ENCODE data around the gene NRG2.

Gene NRG2

GRCh38 chr5:139847091-139847490 is 196.0 kb downstream of the NRG2 start:
- DNase-seq (ENCODE audit: insufficient read length), result no peak
- TF ChIP-seq TAF1 (IDR thresholded peaks at IDR 0.05; ENCODE audit: borderline replicate concordance, low read depth, low read length) (no peak), POLR2AphosphoS5 (IDR thresholded peaks at IDR 0.05; ENCODE audit: low read depth, low read length) (no peak), POLR2A (IDR thresholded peaks at IDR 0.05; ENCODE audit: low read depth, low read length) (no peak)
- no peak for FAIRE-seq

GRCh38 chr5:139845846-139846681 is 197.0 kb downstream of the NRG2 start:
- DNase-seq (ENCODE audit: insufficient read length), result no peak
- FAIRE-seq, result no peak

GRCh38 chr5:139844472-139845145 is 198.5 kb downstream of the NRG2 start:
- TF ChIP-seq POLR2AphosphoS5 (IDR thresholded peaks at IDR 0.05; ENCODE audit: low read depth, low read length) (no peak), TAF1 (IDR thresholded peaks at IDR 0.05; ENCODE audit: borderline replicate concordance, low read depth, low read length) (no peak), POLR2A (IDR thresholded peaks at IDR 0.05; ENCODE audit: low read depth, low read length) (no peak)
- FAIRE-seq, result peak; percentile 90
- peak; percentile 61 for DNase-seq (ENCODE audit: insufficient read length)

More at GRCh38 chr5:139845846-139846681, 197.0 kb downstream of the NRG2 start:
- TF ChIP-seq TAF1 (IDR thresholded peaks at IDR 0.05; ENCODE audit: borderline replicate concordance, low read depth, low read length) (no peak), POLR2AphosphoS5 (IDR thresholded peaks at IDR 0.05; ENCODE audit: low read depth, low read length) (no peak), POLR2A (IDR thresholded peaks at IDR 0.05; ENCODE audit: low read depth, low read length) (no peak)

GRCh38 chr5:139843991-139844390 is 199.1 kb downstream of the NRG2 start:
- FAIRE-seq, result peak; percentile 84
- DNase-seq (ENCODE audit: insufficient read length), result no peak
- TF ChIP-seq TAF1 (IDR thresholded peaks at IDR 0.05; ENCODE audit: borderline replicate concordance, low read depth, low read length) (no peak), POLR2AphosphoS5 (IDR thresholded peaks at IDR 0.05; ENCODE audit: low read depth, low read length) (no peak), POLR2A (IDR thresholded peaks at IDR 0.05; ENCODE audit: low read depth, low read length) (no peak)

- no peak for FAIRE-seq
- DNase-seq (ENCODE audit: insufficient read length), result no peak
- TF ChIP-seq POLR2A (IDR thresholded peaks at IDR 0.05; ENCODE audit: low read depth, low read length) (no peak), TAF1 (IDR thresholded peaks at IDR 0.05; ENCODE audit: borderline replicate concordance, low read depth, low read length) (no peak), POLR2AphosphoS5 (IDR thresholded peaks at IDR 0.05; ENCODE audit: low read depth, low read length) (no peak)
These were observed 200.8 kb downstream of the NRG2 start for GRCh38 chr5:139842321-139842720.

- TF ChIP-seq TAF1 (IDR thresholded peaks at IDR 0.05; ENCODE audit: borderline replicate concordance, low read depth, low read length), result no peak
- no peak for TF ChIP-seq POLR2A (IDR thresholded peaks at IDR 0.05; ENCODE audit: low read depth, low read length)
- TF ChIP-seq POLR2AphosphoS5 (IDR thresholded peaks at IDR 0.05; ENCODE audit: low read depth, low read length), result no peak
- DNase-seq (ENCODE audit: insufficient read length) (no peak), FAIRE-seq (no peak)
These were observed 201.6 kb downstream of the NRG2 start for GRCh38 chr5:139841549-139841948.

GRCh38 chr5:139839918-139840317 is 203.2 kb downstream of the NRG2 start:
- no peak for TF ChIP-seq POLR2AphosphoS5 (IDR thresholded peaks at IDR 0.05; ENCODE audit: low read depth, low read length)
- TF ChIP-seq TAF1 (IDR thresholded peaks at IDR 0.05; ENCODE audit: borderline replicate concordance, low read depth, low read length), result no peak
- TF ChIP-seq POLR2A (IDR thresholded peaks at IDR 0.05; ENCODE audit: low read depth, low read length), result no peak
- no peak for FAIRE-seq
- DNase-seq (ENCODE audit: insufficient read length), result no peak

- no peak for TF ChIP-seq POLR2A (IDR thresholded peaks at IDR 0.05; ENCODE audit: low read depth, low read length)
- TF ChIP-seq POLR2AphosphoS5 (IDR thresholded peaks at IDR 0.05; ENCODE audit: low read depth, low read length), result no peak
- TF ChIP-seq TAF1 (IDR thresholded peaks at IDR 0.05; ENCODE audit: borderline replicate concordance, low read depth, low read length), result no peak
- DNase-seq (ENCODE audit: insufficient read length) (no peak), FAIRE-seq (no peak)
These were observed 203.8 kb downstream of the NRG2 start for GRCh38 chr5:139839232-139839815.

GRCh38 chr5:139838381-139839197 is 204.5 kb downstream of the NRG2 start:
- FAIRE-seq, result no peak
- DNase-seq (ENCODE audit: insufficient read length), result no peak
- TF ChIP-seq POLR2AphosphoS5 (IDR thresholded peaks at IDR 0.05; ENCODE audit: low read depth, low read length) (no peak), TAF1 (IDR thresholded peaks at IDR 0.05; ENCODE audit: borderline replicate concordance, low read depth, low read length) (no peak), POLR2A (IDR thresholded peaks at IDR 0.05; ENCODE audit: low read depth, low read length) (no peak)

- TF ChIP-seq POLR2AphosphoS5 (IDR thresholded peaks at IDR 0.05; ENCODE audit: low read depth, low read length) (no peak), POLR2A (IDR thresholded peaks at IDR 0.05; ENCODE audit: low read depth, low read length) (no peak), TAF1 (IDR thresholded peaks at IDR 0.05; ENCODE audit: borderline replicate concordance, low read depth, low read length) (no peak)
- FAIRE-seq, result no peak
- DNase-seq (ENCODE audit: insufficient read length), result no peak
These were observed 205.3 kb downstream of the NRG2 start for GRCh38 chr5:139837711-139838380.
